ENCODE data around the gene MARK2. TPM values are rescaled to one million over a fixed set of nuclear protein-coding genes. Genes with fewer than 3 reads are reported as not detected.

MARK2 gene
- polyA plus RNA-seq, 1 donor: 38.0 TPM

GRCh38 chr11:63907808-63908530 is 69.1 kb downstream of the MARK2 start:
- no peak for DNase-seq

GRCh38 chr11:63908631-63909401 is 69.9 kb downstream of the MARK2 start:
- no peak for DNase-seq

DNA sequence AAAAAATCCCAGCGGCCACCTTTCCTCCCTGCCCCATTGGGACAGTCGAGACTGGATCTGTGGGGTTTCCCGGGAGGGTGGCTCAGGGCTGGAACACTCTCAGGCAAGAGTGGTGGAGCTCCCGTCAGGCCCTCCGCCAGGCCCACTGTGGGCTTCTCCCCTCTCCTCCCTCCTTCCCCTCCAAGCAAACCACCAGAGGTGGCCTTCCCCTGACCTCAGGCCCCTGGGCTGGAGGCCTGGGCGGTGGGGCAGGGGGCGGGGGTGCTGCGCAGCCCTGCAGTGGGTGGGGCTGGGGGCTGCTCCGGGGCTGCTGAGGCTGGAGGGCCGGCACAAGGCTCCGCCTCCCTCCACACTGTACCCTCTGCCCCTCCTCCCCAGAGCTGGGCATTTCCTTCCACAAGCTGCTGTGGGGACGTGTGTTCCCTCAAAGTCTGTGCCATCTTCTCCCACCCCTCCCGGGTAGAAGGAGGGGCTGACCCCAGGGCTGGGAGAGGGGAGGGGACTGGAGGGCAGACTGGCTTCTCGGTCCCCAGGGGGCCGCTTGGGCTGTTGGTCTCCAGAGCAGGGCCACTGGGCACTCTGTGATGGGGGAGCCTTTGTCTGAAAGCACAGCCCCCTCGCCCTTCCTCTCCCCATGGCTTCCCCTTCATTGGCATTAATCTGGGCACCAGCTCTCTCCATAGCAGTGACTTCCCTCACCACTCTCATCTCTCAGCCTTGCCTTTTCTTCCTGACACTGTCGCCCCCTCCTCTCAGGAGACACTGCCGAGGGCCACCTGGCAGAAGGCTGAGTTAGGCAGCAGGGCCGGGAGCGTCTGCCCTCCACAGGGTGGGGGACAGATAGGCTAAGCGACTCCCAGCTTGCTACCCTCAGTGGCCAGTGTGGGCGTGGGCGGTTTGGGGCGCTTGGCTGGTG is 70.9 kb downstream of the MARK2 start:
- no peak for DNase-seq

DNA sequence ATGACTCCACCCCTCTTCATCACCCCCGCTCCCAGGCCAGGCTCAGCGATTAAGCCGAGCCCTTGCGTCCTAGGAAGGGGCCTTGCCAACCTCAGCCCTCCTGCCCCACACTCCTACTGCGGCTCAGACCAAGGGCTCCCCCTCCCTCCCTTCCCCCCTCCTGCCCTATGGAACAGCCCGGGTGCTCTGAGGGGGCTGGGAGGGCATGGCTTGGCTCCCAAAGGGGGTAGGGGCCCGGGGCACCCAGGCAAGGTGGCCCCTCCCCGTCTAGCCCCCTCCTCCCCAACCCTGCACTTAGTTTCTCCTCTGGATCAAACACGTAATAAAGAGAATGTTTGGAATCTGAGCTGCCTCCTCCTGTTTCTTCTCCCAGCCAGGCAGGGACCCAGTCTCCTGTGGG is 71.8 kb downstream of the MARK2 start:
- DNase-seq: no peak

- DNase-seq: no peak
These were observed 72.5 kb downstream of the MARK2 start for GRCh38 chr11:63911440-63911839.

- no peak for DNase-seq
These were observed 73.0 kb downstream of the MARK2 start for GRCh38 chr11:63911876-63912275.

GRCh38 chr11:63912678-63913077 is 73.8 kb downstream of the MARK2 start:
- no peak for DNase-seq

GRCh38 chr11:63913866-63914830 is 75.2 kb downstream of the MARK2 start:
- DNase-seq: no peak

DNA sequence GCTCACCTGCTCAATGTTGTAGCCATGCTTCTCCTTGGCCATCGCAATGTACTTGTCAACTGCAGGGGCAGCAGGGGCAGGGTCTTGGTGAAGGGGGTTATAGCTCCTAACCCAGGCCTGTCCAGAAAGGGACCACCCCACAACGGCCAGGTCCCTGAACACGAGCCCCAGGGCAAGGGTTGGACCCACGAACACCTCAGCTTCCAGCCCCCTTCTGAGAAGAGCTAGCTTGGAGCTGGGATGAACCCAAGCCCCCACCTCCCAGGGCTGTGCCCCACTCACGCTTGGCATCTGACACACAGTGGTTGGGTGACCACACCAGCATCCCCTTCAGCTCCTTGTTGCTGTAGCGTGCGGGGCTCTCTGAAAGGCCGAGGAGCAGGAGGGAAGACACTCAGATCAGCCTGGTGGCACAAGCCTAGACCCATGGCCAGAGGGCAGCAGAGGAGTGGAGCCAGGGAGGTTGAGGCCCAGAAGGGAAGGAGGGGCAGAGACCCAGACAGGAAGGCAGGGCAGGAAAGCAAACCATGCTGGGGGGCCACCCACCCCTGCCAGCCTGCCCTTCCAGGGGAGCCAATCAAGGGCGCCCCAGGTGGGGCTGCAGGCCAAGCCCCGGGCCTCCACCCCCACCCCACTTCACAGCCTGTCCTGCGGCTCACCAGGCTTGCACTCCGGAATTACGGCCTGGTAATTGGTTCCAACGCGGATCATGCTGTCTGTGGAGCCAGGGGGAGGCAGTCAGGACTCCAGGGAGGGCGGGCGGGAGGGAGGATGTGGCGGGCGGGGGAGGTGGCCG is 76.2 kb downstream of the MARK2 start:
- no peak for DNase-seq

DNA sequence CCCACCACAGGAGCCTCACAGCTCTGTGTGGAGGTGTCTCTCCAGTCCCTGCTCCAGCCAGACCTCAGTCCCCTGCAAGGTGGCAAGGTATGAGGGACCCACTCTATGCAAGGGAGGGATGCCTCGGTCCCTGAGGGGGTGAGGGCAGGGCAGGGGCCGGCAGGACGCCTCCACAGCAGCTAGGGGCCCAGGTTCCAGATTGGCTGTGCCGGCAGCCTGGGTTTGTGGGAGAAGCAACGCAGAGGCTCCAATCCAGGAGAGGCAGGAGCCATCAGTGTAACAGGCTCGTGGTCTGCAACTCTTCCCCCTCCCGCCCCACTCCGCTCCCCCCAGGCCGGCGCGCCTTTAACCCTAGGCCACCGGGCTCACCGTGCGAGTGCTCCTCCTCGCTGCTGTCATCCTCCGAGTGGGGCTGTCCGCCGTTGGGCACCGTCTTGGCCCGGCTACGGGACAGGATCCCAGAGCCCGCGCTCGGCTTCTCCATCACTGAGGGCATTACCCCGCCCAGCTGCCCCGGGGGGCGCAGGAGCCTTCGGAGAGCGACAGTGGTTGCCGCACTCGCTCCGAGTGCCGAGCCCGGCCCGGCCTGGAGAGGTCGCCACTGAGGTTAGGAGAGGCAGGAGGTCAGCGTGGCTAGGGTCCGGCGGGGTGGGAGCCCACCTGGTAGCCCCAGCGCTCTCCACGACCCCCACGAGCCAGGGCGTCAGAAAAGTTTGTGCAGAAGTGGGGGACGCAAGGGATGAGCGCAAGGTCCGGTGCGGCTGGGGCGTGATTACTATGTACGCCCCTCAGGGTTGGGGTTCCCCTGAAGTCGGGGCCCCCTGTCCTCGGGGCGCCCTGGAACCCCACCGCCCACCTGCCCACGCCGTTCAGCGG is 77.3 kb downstream of the MARK2 start:
- peak; percentile 52 for DNase-seq

DNA sequence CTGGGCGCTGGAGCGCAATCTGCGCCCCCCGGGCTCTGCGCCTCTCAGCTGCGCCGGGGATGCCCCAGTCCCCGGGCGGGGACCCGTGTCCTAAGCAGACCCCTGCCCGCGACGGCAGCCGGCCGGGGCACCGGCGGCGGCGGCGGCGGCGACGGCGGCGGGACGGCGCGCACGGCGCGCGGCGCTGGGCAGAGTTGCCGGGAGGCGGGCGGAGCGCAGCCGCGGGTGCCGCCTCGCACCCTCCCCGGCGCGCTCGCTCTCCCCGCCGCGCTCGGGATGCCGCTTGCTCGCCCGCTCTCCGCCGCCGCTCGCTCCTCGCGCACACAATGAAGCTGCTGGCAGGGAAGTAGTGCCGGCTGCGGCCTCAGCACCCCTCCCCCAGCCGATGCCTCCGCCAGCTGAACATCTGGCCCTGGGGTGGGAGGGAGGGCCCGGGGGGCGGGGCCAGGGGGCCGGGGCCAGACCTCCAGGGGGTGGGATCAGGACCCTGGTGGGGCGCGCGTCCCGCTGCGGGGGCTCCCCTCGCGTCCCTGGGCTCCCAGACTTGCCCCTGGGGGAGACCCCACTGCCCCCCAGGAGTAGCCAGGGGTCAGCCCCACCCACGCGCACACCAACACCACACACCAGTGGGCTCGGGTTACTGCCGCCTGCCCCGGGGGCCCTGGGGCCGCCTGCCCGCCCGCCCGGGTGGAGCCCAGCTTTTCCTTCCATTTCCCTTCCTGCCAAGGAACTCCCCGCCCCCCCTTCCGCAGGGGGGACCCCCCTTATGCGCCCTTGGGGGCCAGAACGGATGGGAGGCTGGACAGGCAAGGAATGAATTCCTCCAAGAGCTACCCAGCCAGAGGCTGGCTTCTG is 78.2 kb downstream of the MARK2 start, which contains the start of gene RCOR2:
Gene RCOR2, minus strand, starts transcription at position 328 of the 855 bp plus-strand sequence. CDS start 708 bp downstream, outside the sequence.
- DNase-seq: peak; percentile 76

GRCh38 chr11:63917692-63918506 is 79.0 kb downstream of the MARK2 start:
- DNase-seq: peak; percentile 45

- DNase-seq: no peak
These were observed 79.7 kb downstream of the MARK2 start for GRCh38 chr11:63918507-63919191.

DNA sequence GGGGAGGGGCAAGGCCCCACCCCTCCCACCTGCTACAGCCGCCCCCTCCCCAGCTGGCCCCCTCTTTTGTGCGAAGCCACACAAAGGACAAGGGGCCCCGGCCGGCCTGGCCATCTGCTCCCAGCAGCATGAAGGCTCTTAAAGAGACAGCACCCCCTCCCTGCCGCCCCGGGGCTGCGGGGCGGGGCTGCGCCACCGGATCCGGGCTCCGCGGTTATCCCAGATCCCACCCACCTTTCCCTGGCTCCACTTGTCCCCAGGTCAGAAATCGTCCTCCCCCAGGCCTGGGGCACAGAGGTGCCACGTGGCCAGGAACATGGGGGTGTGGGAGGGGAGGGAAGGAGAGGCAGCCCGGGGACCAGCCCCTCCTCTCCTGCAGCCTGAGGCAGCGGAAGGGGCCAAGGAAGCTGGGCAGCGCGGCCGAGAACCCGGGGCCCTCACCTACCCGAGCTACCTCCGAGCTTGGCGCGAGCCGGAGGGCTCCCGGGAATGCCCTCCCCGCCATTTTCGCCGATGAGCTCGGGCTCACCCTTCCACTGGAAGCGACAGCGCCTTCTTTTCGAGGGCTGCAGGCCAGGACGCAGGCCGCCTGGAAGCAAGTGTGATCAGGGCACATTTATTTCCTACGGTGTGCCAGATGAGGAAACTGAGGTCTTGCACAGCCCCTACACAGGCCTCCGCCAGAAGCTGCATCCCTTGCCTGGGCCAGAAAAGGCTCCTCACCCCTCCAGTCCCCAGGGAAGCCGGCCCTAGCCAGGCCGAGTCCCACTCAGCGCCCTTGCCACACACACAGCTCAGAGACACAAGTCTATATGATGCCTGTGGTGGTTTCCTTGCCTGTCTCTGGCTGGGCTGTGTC is 80.6 kb downstream of the MARK2 start:
- peak; percentile 41 for DNase-seq

GRCh38 chr11:63920126-63920938 is 81.4 kb downstream of the MARK2 start:
- DNase-seq: peak; percentile 48
